GM10847 (cell line): ENCODE measurements around the gene PSMA1.
A peak's percentile ranks its signal among the peaks of the same experiment; 100 is the strongest.

ENCODE experiments used
- POLR2A ChIP-seq: IDR thresholded peaks from 2 replicates; pipeline ENCODE4 v1.6.1; 2011; ENCODE audit not compliant: insufficient read length; ENCODE audit errors: extremely low read depth

The PSMA1 gene

DNA sequence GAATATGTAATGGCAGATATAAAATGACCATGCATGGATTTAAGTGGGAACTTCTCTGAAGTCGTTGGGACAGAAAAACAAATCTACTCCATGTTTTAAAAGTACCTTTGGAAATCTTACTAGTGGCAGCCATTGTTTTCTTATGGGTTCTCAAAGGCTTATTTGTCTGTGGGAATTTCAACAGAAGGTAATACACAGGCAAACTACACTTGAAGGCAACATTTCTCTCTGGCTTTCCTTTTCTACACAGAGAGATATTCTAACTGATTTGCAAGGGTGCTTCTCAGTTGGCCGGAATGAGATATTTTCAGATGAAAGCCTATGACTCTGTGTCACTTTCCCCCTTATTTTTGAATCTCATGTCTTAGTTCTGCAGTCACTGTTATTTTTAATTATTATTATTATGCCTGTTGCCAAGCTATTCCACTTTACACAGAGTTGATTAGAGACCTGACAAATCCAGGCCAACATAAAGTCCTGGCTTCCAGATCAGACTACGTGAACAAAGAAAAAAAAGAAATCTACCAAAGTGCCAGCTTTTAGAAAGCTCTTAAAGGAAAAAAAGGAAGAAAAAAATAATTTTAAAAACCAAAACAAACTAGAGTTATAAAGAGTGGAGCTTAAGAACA, 18.9 kb upstream of the PSMA1 start:
- TF ChIP-seq POLR2A = no peak

DNA sequence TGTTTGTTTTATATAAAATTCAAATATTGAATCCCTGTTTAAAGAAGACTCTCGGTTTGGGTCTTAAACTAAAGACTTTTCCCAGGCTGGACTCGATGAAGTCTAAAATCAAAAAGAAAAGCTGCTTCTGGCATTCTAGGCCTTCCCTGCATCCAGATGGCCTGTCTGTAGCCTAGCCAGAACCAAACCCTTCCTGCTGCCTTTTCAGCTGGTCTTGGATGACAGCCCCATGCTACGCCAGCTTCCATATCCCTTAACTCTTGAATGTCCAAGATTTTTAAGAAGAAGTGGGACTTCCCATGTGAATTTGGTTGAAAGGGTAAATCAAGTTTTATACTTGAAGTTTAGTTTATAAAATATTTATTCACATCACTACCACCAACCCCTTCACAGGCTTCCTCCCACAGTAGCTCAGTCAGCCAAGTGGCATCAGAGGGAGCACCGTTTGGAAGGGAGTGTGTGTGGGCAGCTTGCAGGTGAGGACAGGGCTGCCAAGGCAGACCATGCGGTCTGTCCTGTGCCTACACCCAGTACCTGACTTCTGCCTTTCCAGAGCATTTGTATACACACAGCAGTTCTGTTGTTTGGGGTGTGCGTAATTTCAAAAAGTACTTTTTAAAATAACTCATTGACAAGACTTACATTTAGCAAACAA, 18.2 kb upstream of the PSMA1 start:
- no peak for TF ChIP-seq POLR2A

DNA sequence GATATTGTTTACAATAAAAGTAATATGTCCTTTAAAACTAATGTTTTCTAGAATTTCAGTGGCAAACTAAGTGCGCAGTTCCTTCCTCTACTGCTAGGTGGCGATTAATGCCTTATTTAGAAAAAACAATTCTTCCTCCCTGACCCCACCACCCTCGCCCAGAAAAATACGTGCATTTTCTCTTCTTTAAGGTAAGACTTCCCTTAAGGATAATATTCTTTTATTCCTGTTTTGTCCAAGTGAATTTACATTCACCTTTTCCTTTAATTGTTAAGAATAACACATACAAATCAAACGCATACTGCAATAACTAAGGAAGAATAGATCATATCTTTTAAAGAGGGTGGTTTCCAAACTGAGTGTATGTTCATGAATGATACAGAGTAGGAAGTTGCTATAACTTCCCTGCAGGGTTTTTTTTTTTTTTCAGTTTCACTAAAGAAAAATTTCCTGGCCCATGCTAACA, 17.0 kb upstream of the PSMA1 start:
- no peak for TF ChIP-seq POLR2A

DNA sequence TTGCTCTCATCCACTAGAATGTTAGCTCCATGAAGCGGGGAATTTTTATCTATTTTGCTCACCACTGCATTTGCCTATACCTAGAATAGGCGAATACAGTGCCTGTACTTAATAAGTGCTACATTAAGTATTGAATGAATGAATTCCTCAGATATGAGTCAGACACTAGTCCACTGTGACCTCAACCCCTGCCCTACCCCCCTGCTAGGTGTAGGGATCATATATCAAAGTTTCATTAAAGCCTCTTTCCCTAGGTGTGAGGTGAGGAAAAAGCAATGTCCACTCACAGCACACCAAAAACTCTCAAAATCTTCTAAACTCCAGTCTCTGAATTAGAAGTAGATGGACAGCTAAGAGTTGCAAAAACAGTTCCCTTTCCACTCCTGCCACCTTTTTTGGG, 9.8 kb upstream of the PSMA1 start:
- TF ChIP-seq POLR2A = no peak

DNA sequence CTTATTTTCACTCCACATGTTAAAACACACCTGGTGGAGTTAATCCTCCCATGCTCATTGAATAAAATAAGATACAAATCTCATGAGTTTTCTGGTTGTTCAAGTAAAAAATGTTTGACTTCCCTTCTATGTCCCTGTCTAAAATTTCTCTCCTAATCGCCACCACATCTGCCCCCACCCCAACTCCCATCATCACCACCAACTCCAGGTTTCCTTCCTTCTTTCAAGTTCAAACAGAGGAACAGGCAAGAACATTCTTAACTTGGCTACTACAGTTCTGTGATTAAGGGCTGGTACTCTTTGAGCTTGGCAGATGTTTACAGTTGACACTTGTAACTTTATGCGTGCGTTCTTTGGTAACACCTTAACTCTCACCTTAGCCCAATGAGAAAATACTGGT, 9.1 kb upstream of the PSMA1 start:
- TF ChIP-seq POLR2A = no peak

DNA sequence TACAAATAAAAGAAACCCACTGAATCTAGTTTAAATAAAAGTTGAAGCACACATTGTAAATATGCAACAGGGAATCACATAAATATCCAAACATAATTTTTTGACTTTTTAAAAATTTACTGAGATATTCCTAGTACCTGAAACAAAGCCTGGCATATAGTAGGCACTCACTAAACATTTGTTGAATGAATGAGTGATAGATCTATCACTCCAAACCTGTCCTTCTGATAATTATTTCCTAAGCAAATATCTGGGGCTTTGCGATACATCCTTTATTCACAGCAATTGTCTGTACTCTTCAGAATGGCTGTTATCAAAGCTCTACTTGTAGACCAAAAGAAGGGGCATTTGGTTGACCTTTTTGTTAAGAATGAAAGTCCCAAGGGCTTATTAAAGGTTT, 2.6 kb upstream of the PSMA1 start:
- no peak for TF ChIP-seq POLR2A

DNA sequence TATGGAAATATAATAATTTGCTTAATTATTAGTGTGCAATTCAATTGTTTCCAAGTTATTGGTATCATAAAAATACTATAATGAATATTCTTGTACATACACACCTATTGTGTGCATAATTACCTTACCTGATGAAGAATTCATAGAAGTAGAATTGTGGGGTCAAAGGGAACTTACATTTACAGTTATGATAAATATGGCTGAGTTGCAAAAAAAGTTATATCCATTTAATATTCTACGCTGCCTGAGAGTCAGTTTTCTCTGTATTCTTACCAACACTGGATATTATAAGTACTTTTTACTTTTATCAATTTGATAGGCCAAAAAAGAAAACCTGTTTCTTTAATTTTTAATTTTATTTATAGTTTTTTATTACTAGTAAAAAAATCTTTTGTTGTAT, 2.1 kb upstream of the PSMA1 start:
- no peak for TF ChIP-seq POLR2A

DNA sequence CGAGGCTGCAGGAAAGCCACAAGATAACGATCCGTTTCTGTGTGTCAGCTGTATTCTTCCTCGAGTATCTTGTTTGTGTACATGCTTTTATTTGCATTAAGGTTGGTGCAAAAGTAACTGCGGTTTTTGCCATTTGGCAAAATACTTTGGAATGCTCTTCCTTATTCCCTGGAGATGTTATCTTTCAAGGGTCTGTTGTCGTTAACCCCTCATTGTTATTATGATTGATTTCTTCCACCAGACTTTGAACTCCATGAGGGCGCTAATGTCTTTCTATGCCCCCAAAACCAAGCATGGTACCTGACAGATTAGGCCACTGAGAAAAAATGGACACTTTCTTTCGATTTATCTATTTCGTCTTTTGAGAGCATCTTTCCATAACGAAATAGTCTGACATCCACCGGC, 563 bp upstream of the PSMA1 start:
- no peak for TF ChIP-seq POLR2A

DNA sequence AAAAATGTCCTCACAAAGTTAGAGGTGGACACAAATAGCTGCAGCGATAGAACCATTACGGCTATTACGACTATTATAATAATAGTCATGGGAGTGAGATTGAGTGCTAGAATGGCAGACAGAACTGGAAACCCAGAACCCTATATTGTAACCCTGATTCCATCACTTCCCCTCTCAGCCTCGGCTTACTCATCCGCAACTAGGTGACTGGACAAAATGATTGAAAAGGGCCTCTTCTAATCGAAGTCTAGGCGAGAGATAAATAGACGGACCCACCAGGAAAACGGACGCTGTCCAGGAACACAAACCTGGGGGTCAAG, 629 bp downstream of the PSMA1 start:
- no peak for TF ChIP-seq POLR2A

DNA sequence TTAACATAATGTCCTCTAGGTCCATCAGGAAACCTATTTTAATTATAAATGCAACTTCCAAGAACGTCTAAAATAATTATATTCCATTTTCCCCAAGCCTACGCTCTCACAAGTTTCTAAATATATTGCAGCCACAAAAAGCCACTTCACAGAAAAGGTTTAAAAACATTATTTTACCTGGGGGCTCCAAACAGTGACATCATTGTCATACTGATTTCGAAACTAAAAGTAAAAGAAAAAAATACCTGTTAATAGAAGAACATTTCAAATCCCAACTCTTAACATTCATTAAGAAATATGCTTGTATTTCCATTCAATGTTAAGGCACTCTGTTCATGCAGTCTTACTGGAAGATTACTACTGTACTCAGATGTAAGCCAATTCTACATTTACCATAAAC, 1.4 kb downstream of the PSMA1 start:
- no peak for TF ChIP-seq POLR2A

DNA sequence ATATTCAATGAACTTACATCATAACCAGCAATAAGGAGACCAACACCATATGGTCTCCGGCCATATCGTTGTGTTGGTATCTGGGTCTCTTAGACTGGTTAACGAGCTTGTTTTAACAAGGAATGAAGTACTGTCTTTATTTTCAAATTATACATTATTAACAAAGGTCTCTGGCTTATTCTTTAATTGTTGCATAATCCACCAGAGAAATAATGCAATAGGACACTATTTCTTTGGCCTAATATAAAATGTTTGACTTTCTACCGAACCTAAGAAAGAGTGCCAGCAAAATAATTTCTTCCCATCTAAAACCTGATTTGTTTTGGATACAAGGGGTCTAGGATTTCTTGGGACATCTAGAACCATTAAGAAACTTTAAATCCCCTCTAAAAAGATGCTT, 6.4 kb downstream of the PSMA1 start:
- TF ChIP-seq POLR2A = no peak

DNA sequence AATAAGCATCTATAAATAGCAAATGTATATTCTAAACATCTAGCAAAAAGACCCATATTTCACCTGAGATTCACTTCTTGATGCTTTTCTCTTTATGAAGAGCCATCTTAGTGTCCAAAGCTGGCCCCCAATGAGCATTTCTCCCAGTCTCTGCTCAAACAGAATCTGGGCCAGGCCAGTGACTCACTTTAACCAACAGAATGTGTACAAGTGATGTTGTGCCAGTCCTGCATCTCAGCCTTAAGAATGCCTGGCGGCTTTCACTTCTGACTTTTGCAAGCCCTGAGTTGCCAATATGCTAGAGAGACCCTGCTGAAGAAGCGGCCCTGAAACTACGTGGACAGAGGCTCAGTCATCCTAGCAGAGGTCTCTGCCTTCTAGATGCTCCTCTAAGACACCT, 13.7 kb downstream of the PSMA1 start:
- TF ChIP-seq POLR2A = no peak

DNA sequence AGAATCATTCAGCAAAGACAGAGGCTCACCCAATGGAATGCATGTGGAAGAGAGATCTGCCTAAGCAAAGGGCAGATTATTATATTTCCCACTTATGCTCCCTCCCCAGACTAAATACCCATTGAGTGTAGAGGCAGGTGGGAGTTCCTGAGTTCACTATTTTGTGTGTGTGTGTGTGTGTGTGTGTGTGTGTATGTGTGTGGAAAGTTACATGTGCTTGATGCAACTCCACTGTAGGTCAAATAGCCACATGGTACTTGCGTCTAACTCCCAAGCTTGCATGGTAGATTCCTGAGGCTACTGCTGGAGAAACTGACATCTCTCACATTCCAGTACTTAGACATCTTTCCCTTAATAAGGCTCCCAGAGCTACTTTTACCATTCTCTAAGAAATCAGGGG, 17.2 kb downstream of the PSMA1 start:
- TF ChIP-seq POLR2A = no peak

DNA sequence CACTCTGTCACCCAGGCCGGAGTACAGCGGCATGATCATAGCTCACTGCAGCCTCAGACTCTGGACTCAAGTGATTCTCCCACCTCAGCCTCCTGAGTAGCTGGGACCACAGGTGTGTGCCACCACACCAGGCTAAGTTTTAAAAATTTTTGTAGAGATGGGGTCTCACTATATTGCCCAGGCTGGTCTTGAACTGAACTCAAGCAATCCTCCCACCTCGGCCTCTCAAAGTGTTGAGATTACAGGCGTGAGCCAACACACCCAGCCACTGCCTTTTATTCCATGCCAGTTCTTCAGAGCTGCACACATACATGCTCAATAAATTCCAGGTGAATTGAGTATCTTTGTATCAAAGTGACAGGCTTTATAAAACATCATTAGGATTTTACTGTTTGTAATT, 18.1 kb downstream of the PSMA1 start:
- TF ChIP-seq POLR2A = no peak

DNA sequence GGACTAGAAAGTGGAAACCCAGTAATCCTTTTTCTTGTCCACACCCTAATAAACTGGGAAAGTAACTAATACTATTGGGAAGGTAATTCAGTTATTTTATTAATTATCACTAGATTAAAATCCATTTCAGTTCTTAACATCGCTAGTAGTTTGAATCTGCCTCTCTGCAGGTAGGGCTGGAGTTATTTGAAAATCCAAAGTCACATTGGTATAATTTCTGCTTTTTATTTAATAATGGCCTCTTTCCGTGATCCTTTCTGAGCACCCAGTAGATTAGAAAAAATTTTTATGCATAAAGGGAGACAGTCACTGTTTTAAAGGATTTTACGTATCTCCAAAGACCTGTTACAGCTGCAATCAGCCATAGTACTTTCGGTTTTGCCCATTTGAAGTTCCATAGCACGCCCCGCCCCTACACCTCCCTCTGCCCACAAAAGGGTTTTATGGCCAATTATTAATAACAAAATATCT, 20.0 kb downstream of the PSMA1 start:
- TF ChIP-seq POLR2A = no peak

DNA sequence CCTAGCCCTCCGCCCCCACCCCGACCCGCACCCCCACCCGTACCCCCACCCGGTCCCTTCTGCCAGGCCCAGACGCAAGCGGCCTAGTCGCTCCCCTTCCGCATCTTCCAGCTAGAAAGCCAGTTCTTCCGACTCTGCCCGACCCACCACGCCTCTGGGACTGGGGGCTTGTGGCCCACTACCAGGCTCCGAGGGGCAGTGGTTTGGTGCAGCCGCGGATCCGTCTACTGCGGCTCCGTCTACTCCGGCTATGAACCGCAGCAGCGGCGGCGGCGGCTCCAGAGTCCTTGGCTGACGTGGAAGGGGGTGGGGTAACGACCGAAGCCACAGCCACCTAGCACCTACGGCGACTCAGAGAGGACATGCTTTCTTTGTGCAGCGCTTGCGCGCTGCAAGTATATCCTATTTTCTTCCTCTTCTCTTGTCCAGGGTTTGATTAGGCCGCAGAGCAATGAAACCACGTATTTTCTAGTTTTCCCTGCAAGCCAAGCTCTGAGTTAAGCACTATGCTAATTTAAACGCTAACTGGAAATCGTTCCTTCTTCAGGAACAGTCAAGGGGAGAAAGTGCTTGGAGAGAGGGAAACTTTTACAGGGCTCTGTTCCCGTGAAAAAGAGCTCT, 20.5 kb downstream of the PSMA1 start, which contains the start of gene COPB1:
COPB1 (minus strand) TSS at position 252 of the 621 bp plus-strand sequence. CDS start 883 bp downstream, outside the sequence.
- peak; percentile 95 for TF ChIP-seq POLR2A
